HG03135 (cell line): Measurements from ENCODE around the gene DEFB127.
"Not testable (repeated sequence)": the region's sequence is repeated elsewhere in the genome, so short reads cannot be mapped to it uniquely, and the experiment has no call there.

Experiments
- ATAC-seq: cut with Tn5 transposase; IDR thresholded peaks from one replicate; pipeline ENCODE4 v1.9.1; 2021; ENCODE audit warnings: mild to moderate bottlenecking, moderate library complexity; ENCODE audit not compliant: unreplicated experiment

DEFB127 gene

GRCh38 chr20:157154-157553, at the start of gene DEFB127:
Gene DEFB127, plus strand, starts transcription at chr20:157454. Its CDS starts 91 bp downstream, at chr20:157545.
- no peak for ATAC-seq

- no peak for ATAC-seq
Observed at GRCh38 chr20:112396-112795, 44.9 kb upstream of the DEFB127 start.

GRCh38 chr20:117518-117917, 39.7 kb upstream of the DEFB127 start:
- ATAC-seq, result no peak

- not testable (repeated sequence) for ATAC-seq
Observed at GRCh38 chr20:129786-130323, 27.4 kb upstream of the DEFB127 start.

- ATAC-seq, result no peak
Observed at GRCh38 chr20:137668-138490, 19.4 kb upstream of the DEFB127 start.

- no peak for ATAC-seq
Observed at GRCh38 chr20:142290-142689, 15.0 kb upstream of the DEFB127 start, which contains the start of gene DEFB126. Gene DEFB126, plus strand, starts transcription at chr20:142590. Its CDS starts 39 bp downstream, at chr20:142629.

GRCh38 chr20:145877-146276, 11.4 kb upstream of the DEFB127 start:
- no peak for ATAC-seq

- no peak for ATAC-seq
Observed at GRCh38 chr20:152131-152530, 5.1 kb upstream of the DEFB127 start.

- ATAC-seq, result no peak
Observed at GRCh38 chr20:164618-165017, 7.4 kb downstream of the DEFB127 start.

- ATAC-seq, result no peak
Observed at GRCh38 chr20:168876-169275, 11.6 kb downstream of the DEFB127 start.

GRCh38 chr20:184288-184687, 27.0 kb downstream of the DEFB127 start:
- no peak for ATAC-seq

- ATAC-seq, result no peak
Observed at GRCh38 chr20:187733-188132, 30.5 kb downstream of the DEFB127 start.

- no peak for ATAC-seq
Observed at GRCh38 chr20:189611-190010, 32.4 kb downstream of the DEFB127 start, which contains the start of gene DEFB128. Gene DEFB128, minus strand, starts transcription at chr20:189711. Its CDS starts 88 bp downstream, at chr20:189623.

- no peak for ATAC-seq
Observed at GRCh38 chr20:198225-198624, 41.0 kb downstream of the DEFB127 start.

GRCh38 chr20:199996-200395, 42.7 kb downstream of the DEFB127 start:
- no peak for ATAC-seq

- ATAC-seq, result not testable (repeated sequence)
Observed at GRCh38 chr20:203630-204029, 46.4 kb downstream of the DEFB127 start.
